Measurements from ENCODE around the gene RNF157.

DNA sequence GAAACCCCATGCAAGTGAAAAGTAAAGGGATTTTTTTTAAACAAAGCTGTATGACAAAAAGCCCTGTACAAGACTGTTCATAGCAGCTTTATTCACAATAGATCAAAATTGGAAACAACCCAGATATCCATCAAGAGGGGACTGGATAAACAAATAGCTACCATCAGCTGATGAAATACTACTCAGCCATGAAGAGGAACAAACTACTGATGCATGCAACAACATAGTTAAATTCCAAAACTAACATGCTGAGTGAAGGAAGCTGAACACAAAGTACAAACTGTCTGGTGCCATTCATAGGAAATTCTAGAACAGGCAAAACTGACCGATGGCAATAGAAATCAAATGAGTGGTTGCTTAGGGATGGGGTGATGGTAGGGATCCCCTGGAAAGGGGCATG is 114.4 kb downstream of the RNF157 start:
- TF ChIP-seq, protein P1, sequence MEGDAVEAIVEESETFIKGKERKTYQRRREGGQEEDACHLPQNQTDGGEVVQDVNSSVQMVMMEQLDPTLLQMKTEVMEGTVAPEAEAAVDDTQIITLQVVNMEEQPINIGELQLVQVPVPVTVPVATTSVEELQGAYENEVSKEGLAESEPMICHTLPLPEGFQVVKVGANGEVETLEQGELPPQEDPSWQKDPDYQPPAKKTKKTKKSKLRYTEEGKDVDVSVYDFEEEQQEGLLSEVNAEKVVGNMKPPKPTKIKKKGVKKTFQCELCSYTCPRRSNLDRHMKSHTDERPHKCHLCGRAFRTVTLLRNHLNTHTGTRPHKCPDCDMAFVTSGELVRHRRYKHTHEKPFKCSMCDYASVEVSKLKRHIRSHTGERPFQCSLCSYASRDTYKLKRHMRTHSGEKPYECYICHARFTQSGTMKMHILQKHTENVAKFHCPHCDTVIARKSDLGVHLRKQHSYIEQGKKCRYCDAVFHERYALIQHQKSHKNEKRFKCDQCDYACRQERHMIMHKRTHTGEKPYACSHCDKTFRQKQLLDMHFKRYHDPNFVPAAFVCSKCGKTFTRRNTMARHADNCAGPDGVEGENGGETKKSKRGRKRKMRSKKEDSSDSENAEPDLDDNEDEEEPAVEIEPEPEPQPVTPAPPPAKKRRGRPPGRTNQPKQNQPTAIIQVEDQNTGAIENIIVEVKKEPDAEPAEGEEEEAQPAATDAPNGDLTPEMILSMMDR (IDR thresholded peaks at IDR 0.05; ENCODE audit: low read depth, low read length, poor library complexity, severe bottlenecking), result no peak
- no peak for TF ChIP-seq EZH2phosphoT487 (IDR thresholded peaks at IDR 0.05; ENCODE audit: borderline replicate concordance, low read length)

Measured in DOHH2 (cell line).